ENCODE results near the gene LCN6.

DNA sequence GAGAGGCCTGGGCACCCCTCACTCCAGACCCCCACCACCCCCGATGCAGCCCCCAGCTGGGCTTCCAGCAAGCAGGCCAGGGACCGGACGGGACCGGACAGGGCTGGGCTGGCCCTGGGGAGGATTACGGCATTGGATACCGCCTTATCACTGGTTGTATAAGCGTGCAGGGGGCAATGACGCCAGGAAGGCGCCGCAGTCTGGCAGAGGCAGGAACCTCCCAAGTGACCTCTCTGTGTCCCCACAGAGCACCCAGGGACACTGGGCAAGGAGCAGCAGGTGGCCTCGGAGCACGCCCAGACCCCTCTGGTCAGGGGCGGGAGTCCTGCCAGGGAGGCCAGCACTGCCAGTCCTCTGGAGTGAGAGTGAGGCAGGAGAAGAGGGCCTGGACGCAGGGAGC is 16.7 kb upstream of the LCN6 start:
- TF ChIP-seq, protein P1, sequence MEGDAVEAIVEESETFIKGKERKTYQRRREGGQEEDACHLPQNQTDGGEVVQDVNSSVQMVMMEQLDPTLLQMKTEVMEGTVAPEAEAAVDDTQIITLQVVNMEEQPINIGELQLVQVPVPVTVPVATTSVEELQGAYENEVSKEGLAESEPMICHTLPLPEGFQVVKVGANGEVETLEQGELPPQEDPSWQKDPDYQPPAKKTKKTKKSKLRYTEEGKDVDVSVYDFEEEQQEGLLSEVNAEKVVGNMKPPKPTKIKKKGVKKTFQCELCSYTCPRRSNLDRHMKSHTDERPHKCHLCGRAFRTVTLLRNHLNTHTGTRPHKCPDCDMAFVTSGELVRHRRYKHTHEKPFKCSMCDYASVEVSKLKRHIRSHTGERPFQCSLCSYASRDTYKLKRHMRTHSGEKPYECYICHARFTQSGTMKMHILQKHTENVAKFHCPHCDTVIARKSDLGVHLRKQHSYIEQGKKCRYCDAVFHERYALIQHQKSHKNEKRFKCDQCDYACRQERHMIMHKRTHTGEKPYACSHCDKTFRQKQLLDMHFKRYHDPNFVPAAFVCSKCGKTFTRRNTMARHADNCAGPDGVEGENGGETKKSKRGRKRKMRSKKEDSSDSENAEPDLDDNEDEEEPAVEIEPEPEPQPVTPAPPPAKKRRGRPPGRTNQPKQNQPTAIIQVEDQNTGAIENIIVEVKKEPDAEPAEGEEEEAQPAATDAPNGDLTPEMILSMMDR (IDR thresholded peaks at IDR 0.05), result no peak
- TF ChIP-seq POLR2A (IDR thresholded peaks at IDR 0.05), result no peak

Measured in right lobe of liver (tissue), 4 donors.